ENCODE results near the gene CBR1.

GRCh38 chr21:36120304-36120888 is 50.6 kb downstream of the CBR1 start:
- TF ChIP-seq CTCF (IDR thresholded peaks at IDR 0.05; ENCODE audit: low read depth, low read length, poor library complexity, severe bottlenecking): no peak
- no peak for TF ChIP-seq EZH2phosphoT487 (IDR thresholded peaks at IDR 0.05; ENCODE audit: borderline replicate concordance, low read length)
